ENCODE data around the gene MBD5. TPM values are rescaled to one million over a fixed set of nuclear protein-coding genes. Genes with fewer than 3 reads are reported as not detected.

The MBD5 gene
- total and polyA plus RNA-seq, 4 donors, result 2.0 to 15.9 (median 9.5) TPM

- Histone ChIP-seq H3K4me1 (ENCODE audit: control insufficient read depth in 4 of 4, insufficient read depth in 4 of 4, low read length in 3 of 4) (no peaks in the 10 kb centered on the region), H3K36me3 (ENCODE audit: control insufficient read depth in 4 of 4, insufficient read depth in 3 of 4, low read depth in 1 of 4, low read length in 3 of 4) (no peaks in the 10 kb centered on the region), H3K27ac (ENCODE audit: low read depth in 1 of 2, low read length in 2 of 2) (no peak overlapping the region), H3K4me3 (ENCODE audit: low read depth in 1 of 3, low read length in 3 of 3) (no peak overlapping the region), H3K9ac (ENCODE audit: low read depth in 1 of 2, low read length in 2 of 2) (no peak overlapping the region), H3K27me3 (ENCODE audit: control insufficient read depth in 4 of 4, insufficient read depth in 4 of 4, low read length in 3 of 4) (no peaks in the 10 kb centered on the region), H3K9me3 (ENCODE audit: control insufficient read depth in 4 of 4, low read length in 3 of 4) (no peaks in the 10 kb centered on the region)
- no peak for TF ChIP-seq FOXA1 (IDR thresholded peaks at IDR 0.05)
- TF ChIP-seq HNF4G (IDR thresholded peaks at IDR 0.05), result no peak
- no peak for TF ChIP-seq HNF4A (conservative IDR thresholded peaks at IDR 0.05)
- TF ChIP-seq NR2F2 (IDR thresholded peaks at IDR 0.05), result no peak
- TF ChIP-seq FOXA2 (IDR thresholded peaks at IDR 0.05), result no peak
- TF ChIP-seq ZBTB33 (IDR thresholded peaks at IDR 0.05), result no peak
- TF ChIP-seq REST (IDR thresholded peaks at IDR 0.05), result no peak
- TF ChIP-seq EGR1 (IDR thresholded peaks at IDR 0.05; ENCODE audit: low read depth in 2 of 2), result no peak
- TF ChIP-seq YY1 (IDR thresholded peaks at IDR 0.05), result no peak
- TF ChIP-seq CTCF (IDR thresholded peaks at IDR 0.05; ENCODE audit: low read depth, low read length, missing input control), result no peak
- TF ChIP-seq JUND (IDR thresholded peaks at IDR 0.05), result no peak
- 73% methylated on average over 2 of the region's 2 CpGs for WGBS
- no peak for DNase-seq (ENCODE audit: low spot score)
These were observed 141.1 kb downstream of the MBD5 start for GRCh38 chr2:148161909-148162435.

GRCh38 chr2:148162871-148163270 lies 142.0 kb downstream of the MBD5 start:
- Histone ChIP-seq H3K9ac (ENCODE audit: low read depth in 1 of 2, low read length in 2 of 2) (no peak overlapping the region), H3K4me1 (ENCODE audit: control insufficient read depth in 4 of 4, insufficient read depth in 4 of 4, low read length in 3 of 4) (no peaks in the 10 kb centered on the region), H3K4me3 (ENCODE audit: low read depth in 1 of 3, low read length in 3 of 3) (no peak overlapping the region), H3K36me3 (ENCODE audit: control insufficient read depth in 4 of 4, insufficient read depth in 3 of 4, low read depth in 1 of 4, low read length in 3 of 4) (no peaks in the 10 kb centered on the region), H3K27ac (ENCODE audit: low read depth in 1 of 2, low read length in 2 of 2) (no peak overlapping the region), H3K9me3 (ENCODE audit: control insufficient read depth in 4 of 4, low read length in 3 of 4) (no peaks in the 10 kb centered on the region), H3K27me3 (ENCODE audit: control insufficient read depth in 4 of 4, insufficient read depth in 4 of 4, low read length in 3 of 4) (no peaks in the 10 kb centered on the region)
- no peak for DNase-seq (ENCODE audit: low spot score)
- TF ChIP-seq EGR1 (IDR thresholded peaks at IDR 0.05; ENCODE audit: low read depth in 2 of 2) (no peak), HNF4A (conservative IDR thresholded peaks at IDR 0.05) (no peak)

- no peak overlapping the region for H3K9ac ChIP-seq (ENCODE audit: low read depth in 1 of 2, low read length in 2 of 2)
- no peak for DNase-seq (ENCODE audit: low spot score)
- no peaks in the 10 kb centered on the region for H3K36me3 ChIP-seq (ENCODE audit: control insufficient read depth in 4 of 4, insufficient read depth in 3 of 4, low read depth in 1 of 4, low read length in 3 of 4)
- no peak overlapping the region for H3K4me3 ChIP-seq (ENCODE audit: low read depth in 1 of 3, low read length in 3 of 3)
- H3K27me3 ChIP-seq (ENCODE audit: control insufficient read depth in 4 of 4, insufficient read depth in 4 of 4, low read length in 3 of 4), result no peaks in the 10 kb centered on the region
- 95% methylated on average over 1 of the region's 1 CpG for WGBS
- no peak overlapping the region for H3K27ac ChIP-seq (ENCODE audit: low read depth in 1 of 2, low read length in 2 of 2)
- no peaks in the 10 kb centered on the region for H3K9me3 ChIP-seq (ENCODE audit: control insufficient read depth in 4 of 4, low read length in 3 of 4)
- H3K4me1 ChIP-seq (ENCODE audit: control insufficient read depth in 4 of 4, insufficient read depth in 4 of 4, low read length in 3 of 4), result no peaks in the 10 kb centered on the region
- TF ChIP-seq ATF3 (IDR thresholded peaks at IDR 0.05) (no peak), REST (IDR thresholded peaks at IDR 0.05) (no peak)
These were observed 145.1 kb downstream of the MBD5 start for GRCh38 chr2:148165975-148166374.

All from liver (tissue), 9 donors.